Body of pancreas (tissue), 4 donors: Measurements from ENCODE around the gene ADCY3. TPM values are rescaled to one million over a fixed set of nuclear protein-coding genes. Genes with fewer than 3 reads are reported as not detected.

ENCODE experiments used
- ATAC-seq: fragments of 150-250 bp; one replicate; pipeline ENCODE4 v1.9.1; 2016
- DNase-seq, 4 donors: peaks; one replicate each; pipeline ENCODE4 v3.0.0-alpha.2; 2019
- H3K27ac ChIP-seq, 4 donors: fragments of 200-600 bp; sonication (generic); 1 replicate in 3 of 4; 2 replicates in 1 of 4; pipeline versions ENCODE4 v1.5.1 to v1.6.1; 2016 to 2019; ENCODE audit warnings: mild to moderate bottlenecking in 1 of 4, mixed read lengths in 1 of 4, moderate library complexity in 1 of 4
- H3K27me3 ChIP-seq, 2 donors: fragments of 200-600 bp; sonication (generic); one replicate each; pipeline ENCODE4 v1.6.0; 2016; ENCODE audit warnings: mild to moderate bottlenecking in 1 of 2
- H3K36me3 ChIP-seq, 2 donors: fragments of 200-600 bp; sonication (generic); replicated peaks in 1 of 2; 2 replicates each; pipeline ENCODE4 v1.5.1; 2016; ENCODE audit warnings: low read depth in 2 of 2; ENCODE audit not compliant: insufficient read depth in 1 of 2
- H3K4me1 ChIP-seq: fragments of 200-600 bp; sonication (generic); one replicate; pipeline ENCODE4 v1.6.0; 2016
- H3K4me3 ChIP-seq, 2 donors: fragments of 200-600 bp; sonication (generic); 1 replicate in 1 of 2; 2 replicates in 1 of 2; pipeline ENCODE4 v1.5.1; 2016 to 2019
- H3K9me3 ChIP-seq, 3 donors: fragments of 200-600 bp; sonication (generic); 1 replicate in 2 of 3; 2 replicates in 1 of 3; pipeline ENCODE4 v1.5.1; 2016
- CTCF ChIP-seq, 7 experiments: fragments of 450-650 bp in 4 of 7; fragments of 200-600 bp in 3 of 7; sonication (generic) in 3 of 7; IDR thresholded peaks; one replicate each; pipeline ENCODE4 v1.5.1; 2016 to 2019; ENCODE audit warnings: antibody characterized with exemption in 7 of 7
- POLR2A ChIP-seq, 3 donors: fragments of 450-650 bp; IDR thresholded peaks; one replicate each; pipeline ENCODE4 v1.6.1; 2016; ENCODE audit warnings: antibody characterized with exemption in 3 of 3, mild to moderate bottlenecking in 2 of 3
- WGBS, 2 donors: methylation state at CpG; one replicate each; pipeline ENCODE4 v1.1.5; 2017; 5-methylcytosine and 5-hydroxymethylcytosine counted together
- intact Hi-C: fragments of 100-400 bp; cut with DNase I; formaldehyde crosslinking; loops from one replicate; pipeline ENCODE4 v1.15.1; 2023
- total RNA-seq, 2 donors: library from RNA; depleted of rRNA; stranded (reverse); fragments of >200 nt; gene quantifications; one replicate each; pipeline ENCODE4 v1.1.0, GENCODE V29; 2016

Gene ADCY3
- total RNA-seq, 2 donors from 2014 or later: 17.1 to 63.9 TPM

GRCh38 chr2:24832073-24832461 lies 88.0 kb downstream of the ADCY3 start:
- no peak overlapping the region for H3K4me3 ChIP-seq
- 19 to 22% methylated on average over 5 to 14 of the region's 14 CpGs for WGBS, 2 donors
- DNase-seq: peak; percentile 54 to 74 (median 68)
- ATAC-seq: peak; percentile 63
- no peaks in the 10 kb centered on the region for H3K9me3 ChIP-seq
- peaks cover 12% of the 10 kb centered on the region for H3K4me1 ChIP-seq
- no peaks in the 10 kb centered on the region for H3K36me3 ChIP-seq
- intact Hi-C loops: no loop called here
- no peak overlapping the region for H3K27ac ChIP-seq
- no peaks in the 10 kb centered on the region for H3K27me3 ChIP-seq
- TF ChIP-seq POLR2A (IDR thresholded peaks at IDR 0.05) (no peak), CTCF (IDR thresholded peaks at IDR 0.05) (no peak)

- 75 to 83% methylated on average over 11 to 12 of the region's 18 CpGs for WGBS, 2 donors
- Histone ChIP-seq H3K36me3 (no peaks in the 10 kb centered on the region), H3K9me3 (no peaks in the 10 kb centered on the region), H3K4me1 (peaks cover 12% of the 10 kb centered on the region), H3K4me3 (no peak overlapping the region), H3K27ac (no peak overlapping the region), H3K27me3 (no peaks in the 10 kb centered on the region)
- intact Hi-C loops: no loop called here
- TF ChIP-seq CTCF (IDR thresholded peaks at IDR 0.05): no peak
- no peak for TF ChIP-seq POLR2A (IDR thresholded peaks at IDR 0.05)
- ATAC-seq (no peak), DNase-seq (no peak)
Observed at GRCh38 chr2:24831221-24832072, 88.6 kb downstream of the ADCY3 start.

- Histone ChIP-seq H3K4me1 (peaks cover 12% of the 10 kb centered on the region), H3K27me3 (no peaks in the 10 kb centered on the region), H3K36me3 (no peaks in the 10 kb centered on the region), H3K27ac (no peak overlapping the region), H3K9me3 (no peaks in the 10 kb centered on the region), H3K4me3 (no peak overlapping the region)
- ATAC-seq: no peak
- no peak for DNase-seq
- no peak for TF ChIP-seq CTCF (IDR thresholded peaks at IDR 0.05)
- TF ChIP-seq POLR2A (IDR thresholded peaks at IDR 0.05): no peak
- WGBS, 2 donors: 92 to 93% methylated on average over 7 to 12 of the region's 12 CpGs
- intact Hi-C loops: no loop called here
Observed at GRCh38 chr2:24830786-24831185, 89.3 kb downstream of the ADCY3 start.

- DNase-seq (no peak), ATAC-seq (no peak)
- peaks cover 12% of the 10 kb centered on the region for H3K4me1 ChIP-seq
- TF ChIP-seq POLR2A (IDR thresholded peaks at IDR 0.05) (no peak), CTCF (IDR thresholded peaks at IDR 0.05) (no peak)
- H3K4me3 ChIP-seq: no peak overlapping the region
- H3K36me3 ChIP-seq: no peaks in the 10 kb centered on the region
- H3K9me3 ChIP-seq: no peaks in the 10 kb centered on the region
- intact Hi-C loops: no loop called here
- WGBS, 2 donors: 92% methylated on average over 2 to 5 of the region's 5 CpGs
- H3K27ac ChIP-seq: no peak overlapping the region
- H3K27me3 ChIP-seq: no peaks in the 10 kb centered on the region
Observed at GRCh38 chr2:24830351-24830750, 89.7 kb downstream of the ADCY3 start.
